CD4-positive, alpha-beta T cell treated with Interleukin-2 at 100 ng/mL for 4 hours (primary cell): ENCODE data around the gene CLIC4.
"Not testable (repeated sequence)": the region's sequence is repeated elsewhere in the genome, so short reads cannot be mapped to it uniquely, and the experiment has no call there.

Experiments
- DNase-seq: peaks from one replicate; pipeline ENCODE4 v3.0.0-alpha.2; 2020; ENCODE audit warnings: low spot score

Gene CLIC4

DNA sequence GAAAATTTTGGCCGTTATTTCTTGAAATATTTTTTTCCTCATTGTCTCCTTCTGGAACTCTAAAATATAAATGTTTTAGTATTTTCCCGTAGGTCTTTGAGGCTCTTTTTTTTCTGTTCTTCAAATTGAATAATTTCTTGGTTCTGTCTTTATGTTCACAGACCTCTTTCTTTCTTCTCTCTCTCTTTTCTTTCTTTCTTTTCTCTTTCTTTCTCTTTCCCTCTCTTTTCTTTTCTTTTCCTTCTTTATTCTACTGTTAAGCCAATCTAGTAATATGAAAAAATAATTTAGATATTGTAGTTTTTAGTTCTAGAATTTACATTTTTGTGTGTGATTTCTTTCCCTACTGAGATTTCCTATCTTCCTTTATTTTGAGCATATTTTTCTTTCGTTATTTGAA, 30.1 kb downstream of the CLIC4 start:
- DNase-seq = no peak

DNA sequence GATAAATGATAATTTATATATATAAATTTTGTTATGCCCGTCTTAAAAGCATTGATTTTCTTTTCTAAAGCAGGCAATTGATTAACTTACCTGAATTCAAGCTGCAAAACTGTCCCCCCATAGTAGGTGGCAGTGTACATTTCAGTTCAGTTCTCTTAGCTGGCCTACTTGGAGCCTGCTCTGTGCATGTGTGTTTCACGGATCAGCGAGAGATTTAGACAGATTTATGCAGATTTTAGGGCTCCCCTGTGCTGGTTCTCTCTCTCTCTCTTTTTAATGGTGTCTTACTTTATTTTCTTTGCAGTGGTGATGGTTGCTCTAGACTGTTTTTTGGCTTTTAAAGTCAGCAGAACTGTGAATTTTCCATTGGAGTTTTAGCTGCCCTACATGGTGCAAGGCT, 30.7 kb downstream of the CLIC4 start:
- no peak for DNase-seq

DNA sequence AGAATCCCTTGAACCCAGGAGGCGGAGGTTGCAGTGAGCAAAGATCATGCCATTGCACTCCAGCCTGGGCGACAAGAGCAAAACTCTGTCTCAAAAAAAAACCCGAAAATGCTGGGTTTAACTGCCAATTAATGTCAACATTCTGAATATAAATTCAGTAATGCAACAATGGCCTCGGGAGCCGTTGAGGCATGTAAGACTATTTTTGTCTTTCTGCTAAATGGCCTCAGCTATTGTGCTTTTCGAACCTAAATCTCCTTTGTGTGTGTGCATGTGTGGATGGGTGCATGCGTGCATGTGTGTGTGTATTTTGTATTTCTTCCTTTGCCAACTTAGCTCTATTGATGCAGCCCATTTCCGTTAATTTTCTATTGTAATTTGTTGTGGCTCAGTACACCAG, 31.6 kb downstream of the CLIC4 start:
- no peak for DNase-seq

DNA sequence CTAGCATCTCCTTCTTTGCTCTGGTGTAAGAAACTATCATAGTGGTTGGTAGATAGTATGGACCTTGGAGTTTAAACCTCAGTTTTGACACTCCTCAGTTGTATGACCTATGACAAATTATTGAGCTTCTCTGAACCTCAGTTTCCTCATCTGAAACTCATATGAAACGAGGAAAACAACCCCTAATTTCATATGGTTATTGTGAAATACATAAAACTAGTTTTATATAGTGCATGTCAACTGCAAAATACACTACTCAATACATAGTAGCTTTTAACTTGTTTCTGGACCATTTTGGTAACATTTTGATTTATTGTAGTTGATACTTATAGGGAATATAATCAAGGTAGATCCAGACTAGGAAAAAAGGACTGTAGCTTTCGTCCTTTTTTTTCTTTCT, 32.9 kb downstream of the CLIC4 start:
- no peak for DNase-seq

DNA sequence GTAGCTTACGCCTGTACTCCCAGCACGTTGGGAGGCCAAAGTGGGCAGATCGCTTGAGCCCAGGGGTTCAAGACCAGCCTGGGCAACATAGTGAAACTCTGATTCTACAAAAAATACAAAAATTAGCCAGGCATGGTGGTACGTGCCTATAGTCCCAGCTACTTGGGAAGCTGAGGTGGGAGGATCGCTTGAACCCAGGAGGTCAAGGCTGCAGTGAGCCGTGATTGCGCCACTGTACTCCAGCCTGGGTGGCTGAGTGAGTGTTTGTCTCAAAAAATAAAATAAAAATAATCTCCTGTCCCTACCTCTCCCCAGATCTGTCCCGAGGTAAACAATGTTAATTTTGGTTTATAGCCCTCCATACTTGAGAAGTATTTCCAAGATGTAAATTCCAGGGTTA, 34.0 kb downstream of the CLIC4 start:
- DNase-seq = not testable (repeated sequence)

DNA sequence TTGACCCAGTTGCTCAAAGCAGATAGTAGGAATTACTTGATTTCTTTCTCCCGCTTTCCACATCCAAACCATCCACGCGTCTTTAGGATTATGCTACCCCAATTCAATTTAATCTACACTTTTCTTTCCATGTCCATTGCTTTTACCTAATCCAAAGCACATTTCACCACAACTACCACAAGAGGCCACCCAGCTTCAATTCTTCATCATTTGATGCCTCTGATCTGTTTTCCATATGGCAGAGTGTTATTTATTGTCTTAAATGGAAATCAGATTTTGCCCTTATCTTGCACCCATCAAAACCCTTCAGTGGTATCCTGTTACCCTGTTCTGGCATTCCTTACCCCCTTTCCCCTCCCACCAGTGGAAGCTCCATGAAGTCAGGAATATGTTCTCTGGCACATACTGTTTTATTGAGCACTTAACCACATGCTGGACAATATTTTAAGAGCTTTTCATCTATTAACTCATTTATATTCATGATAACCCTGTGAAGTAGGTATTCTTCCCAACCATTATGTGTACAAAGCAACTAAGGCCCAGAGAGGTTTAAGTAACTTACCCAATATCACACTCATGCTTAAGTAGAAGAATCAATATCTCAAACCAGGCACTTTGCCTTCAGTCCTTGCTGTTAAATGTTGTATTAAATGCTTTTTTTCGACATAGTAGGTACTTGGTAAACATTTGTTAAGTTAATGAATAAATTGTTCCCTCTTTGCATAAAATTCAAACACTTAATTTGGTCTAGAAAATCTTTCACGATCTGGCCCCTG, 34.6 kb downstream of the CLIC4 start:
- no peak for DNase-seq

DNA sequence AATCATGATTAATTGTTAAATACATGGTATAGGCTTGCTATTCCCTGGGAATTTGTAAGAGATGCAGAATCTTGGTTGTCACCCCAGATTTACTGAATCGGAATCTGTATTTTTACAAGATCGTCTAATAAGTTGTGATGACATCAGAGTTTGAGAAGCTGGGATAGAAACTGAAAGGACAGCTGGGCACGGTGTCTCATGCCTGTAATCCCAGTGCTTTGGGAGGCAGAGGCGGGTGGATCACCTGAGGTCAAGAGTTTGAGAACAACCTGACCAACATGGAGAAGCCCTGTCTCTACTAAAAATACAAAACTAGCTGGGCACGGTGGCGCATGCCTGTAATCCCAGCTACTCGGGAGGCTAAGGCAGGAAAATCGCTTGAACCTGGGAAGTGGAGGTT, 35.4 kb downstream of the CLIC4 start:
- DNase-seq = not testable (repeated sequence)

DNA sequence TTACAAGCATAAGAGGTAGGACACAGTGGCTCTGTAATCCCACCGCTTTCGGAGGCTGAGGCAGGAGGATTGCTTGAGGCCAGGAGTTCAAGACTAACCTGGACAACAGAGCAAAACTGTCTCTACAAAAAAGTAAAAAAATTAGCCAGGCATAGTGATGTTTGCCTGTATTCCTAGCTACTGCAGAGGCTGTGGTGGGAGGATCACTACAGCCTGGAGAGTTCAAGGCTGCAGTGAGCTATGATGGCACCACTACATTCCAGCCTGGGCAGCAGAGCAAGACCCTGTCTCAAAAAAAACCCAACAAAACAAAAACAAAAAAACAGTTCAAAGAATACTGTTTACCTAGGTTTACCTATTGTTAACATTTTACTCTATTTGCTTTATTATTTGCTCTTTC, 37.4 kb downstream of the CLIC4 start:
- no peak for DNase-seq

DNA sequence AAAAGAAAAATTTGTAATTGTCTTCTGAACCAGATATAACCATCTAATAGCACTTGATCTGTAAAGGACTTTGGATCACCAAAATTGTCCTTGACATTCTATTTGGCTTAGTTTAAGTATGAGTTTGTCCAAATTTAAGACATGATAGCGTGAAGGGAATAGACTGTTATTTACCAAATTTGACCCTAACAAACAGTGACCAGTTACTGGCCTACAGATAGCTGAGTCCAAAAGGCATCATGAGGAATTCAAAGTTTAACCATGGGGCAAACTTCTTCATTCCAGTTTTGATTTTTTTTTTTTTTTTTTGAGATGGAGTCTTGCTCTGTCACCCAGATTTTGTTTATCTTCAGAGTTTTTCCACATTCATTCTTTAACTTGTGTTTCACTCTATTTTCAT, 38.5 kb downstream of the CLIC4 start:
- no peak for DNase-seq

DNA sequence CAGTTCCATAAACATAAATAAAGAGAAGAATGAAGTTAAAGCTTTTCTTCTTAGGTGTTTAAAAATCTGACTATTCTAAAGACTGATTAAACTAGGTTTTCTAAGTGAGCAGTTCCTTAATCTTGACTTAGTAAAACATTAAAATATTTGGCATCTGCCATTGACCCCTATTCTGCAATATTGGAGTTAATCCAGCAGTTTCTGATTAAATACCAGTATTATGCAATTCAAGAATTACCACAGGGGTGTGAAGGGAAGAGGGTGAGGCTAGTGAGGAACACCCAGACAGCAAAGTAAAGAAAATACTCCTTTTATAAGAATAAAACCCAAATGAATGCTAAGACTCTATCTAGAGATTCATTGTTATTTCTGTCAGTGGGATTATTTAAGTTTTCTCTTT, 40.9 kb downstream of the CLIC4 start:
- no peak for DNase-seq

DNA sequence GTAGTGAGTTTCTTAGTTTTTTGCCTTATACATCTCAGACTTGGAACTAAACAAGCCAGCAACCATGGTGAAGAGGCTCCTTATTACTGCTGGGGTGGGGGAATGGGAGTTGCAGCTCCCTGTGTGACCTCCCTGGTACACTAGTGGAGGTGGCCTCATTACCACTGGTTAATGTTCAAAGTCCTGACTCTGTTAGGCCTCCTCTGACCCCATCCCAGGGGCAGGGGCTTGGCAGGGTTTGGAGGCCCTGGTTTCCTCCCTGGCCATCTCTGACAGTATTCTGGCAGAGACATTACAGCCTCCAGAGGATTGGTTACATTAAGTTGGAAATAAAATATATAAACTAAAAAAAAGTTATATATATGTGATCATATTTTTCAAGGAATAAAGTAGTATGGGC, 45.2 kb downstream of the CLIC4 start:
- no peak for DNase-seq

DNA sequence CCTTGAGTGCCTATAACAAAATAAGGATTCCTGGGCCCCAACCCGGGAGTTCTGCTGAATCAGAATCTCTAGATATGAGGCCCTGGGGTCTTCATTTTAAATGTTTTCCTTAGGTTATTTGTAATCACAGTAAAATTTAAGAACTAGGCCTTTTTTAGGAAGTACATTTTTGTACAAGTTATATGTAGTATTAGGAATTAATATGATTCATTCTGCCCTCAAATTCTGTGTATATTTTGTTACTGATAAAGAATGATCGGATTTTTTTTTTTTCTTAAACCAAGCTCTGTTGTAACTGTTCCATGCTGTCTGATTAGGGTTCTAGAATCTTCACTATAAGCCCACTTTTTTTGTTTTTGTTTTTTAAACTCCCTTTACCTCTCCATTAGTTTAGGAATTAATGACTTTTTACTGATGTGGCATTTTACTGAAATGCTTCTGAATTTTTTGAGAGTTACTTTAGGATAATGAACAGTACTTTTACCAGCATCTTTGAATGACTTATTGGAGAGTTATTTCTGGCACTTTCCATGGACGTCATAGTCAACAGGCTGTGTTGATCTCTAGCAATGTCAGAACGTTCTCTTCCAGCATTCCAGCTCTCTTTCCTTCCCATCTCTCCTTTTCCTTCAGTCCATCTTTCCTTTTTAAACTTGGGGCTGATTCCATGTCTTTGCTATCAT, 48.3 kb downstream of the CLIC4 start:
- no peak for DNase-seq

DNA sequence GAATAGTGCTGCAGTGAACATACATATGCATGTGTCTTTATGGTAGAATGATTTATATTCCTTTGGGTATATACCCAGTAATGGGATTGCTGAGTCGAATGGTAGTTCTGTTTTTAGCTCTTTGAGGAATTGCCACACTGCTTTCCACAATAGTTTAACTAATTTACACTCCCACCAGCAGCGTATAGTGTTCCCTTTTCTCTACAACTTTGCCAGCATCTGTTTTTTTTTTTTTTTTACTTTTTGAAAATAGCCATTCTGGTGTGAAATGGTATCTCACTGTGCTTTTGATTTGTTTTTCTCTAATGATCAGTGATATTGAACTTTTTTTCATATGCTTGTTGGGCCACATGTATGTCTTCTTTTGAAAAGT, 48.9 kb downstream of the CLIC4 start:
- not testable (repeated sequence) for DNase-seq

DNA sequence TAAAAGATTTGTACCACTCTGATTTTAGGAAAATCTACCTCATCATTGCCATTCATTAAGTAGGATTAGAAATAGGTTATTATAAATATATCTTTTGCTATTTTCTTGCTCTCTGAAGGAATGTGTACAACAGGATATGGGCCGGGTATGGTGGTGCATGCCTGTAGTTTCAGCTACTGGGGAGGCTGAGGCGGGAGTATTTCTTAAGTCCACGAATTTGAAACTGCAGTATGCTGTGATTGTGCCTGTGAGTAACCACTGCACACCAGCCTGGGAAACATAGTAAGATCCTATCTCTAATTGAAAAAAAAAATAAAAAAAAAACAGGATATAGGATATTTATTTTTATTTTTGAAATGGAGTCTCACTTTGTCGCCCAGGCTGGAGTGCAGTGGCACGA, 50.0 kb downstream of the CLIC4 start:
- no peak for DNase-seq

DNA sequence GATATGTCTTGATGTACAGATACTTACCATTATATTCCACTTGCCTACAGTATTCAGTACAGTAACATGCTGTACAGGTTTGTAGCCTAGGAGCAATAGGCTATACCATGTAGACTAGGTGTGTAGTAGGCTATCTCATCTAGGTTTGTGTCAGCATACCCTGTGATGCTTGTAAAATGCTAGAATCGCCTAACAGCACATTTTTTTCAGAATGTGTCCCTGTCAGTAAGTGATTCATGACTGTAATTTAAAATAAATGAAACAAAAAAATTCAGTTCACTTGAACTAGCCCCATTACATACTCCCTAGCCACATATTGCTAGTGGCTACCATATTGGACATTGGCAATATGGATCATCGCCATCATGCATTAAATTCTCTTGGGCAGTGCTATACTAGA, 51.3 kb downstream of the CLIC4 start:
- no peak for DNase-seq

DNA sequence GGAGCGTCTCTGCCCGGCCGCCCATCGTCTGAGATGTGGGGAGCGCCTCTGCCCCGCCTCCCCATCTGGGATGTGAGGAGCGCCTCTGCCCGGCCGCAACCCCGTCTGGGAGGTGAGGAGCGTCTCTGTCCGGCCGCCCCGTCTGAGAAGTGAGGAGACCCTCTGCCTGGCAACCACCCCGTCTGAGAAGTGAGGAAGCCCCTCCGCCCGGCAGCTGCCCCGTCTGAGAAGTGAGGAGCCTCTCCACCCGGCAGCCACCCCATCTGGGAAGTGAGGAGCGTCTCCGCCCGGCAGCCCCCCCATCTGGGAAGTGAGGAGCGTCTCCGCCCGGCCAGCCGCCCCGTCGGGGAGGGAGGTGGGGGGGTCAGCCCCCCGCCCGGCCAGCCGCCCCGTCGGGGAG, 54.0 kb downstream of the CLIC4 start:
- DNase-seq = not testable (repeated sequence)

DNA sequence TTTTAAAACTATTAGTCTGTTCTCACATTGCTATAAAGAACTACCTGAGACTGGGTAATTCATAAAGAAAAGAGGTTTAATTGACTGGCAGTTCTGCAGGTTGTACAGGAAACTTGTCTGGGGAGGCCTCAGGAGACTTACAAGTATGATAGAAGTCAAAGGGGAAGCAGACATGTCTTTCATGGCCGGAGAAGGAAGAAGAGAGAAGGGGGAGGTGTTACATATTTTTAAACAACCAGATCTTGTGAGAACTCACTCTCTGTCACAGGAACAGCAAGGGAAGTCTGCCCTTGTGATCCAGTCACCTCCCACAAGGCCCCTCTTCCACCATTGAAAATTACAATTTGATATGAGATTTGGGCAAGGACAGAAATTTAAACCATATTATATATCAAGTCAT, 55.9 kb downstream of the CLIC4 start:
- DNase-seq = no peak

DNA sequence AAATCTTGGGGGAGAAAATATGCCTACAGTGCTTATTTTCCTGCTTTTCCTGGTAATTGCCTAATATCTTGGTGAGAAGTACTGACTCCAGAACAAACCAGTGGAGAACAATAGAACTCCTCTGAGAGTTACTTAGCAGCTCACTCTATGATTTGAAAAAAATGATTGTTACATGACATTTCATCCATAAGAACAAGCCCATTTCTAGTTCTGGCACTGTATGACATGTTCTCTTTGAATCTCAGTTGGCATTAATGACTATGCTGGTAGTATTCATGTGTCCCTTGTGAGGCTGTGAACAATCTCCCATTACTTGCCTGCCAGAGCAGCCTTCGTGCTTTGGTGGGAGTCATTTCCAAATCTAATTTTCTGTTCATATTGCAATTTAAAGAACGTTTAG, 58.0 kb downstream of the CLIC4 start:
- DNase-seq = no peak

DNA sequence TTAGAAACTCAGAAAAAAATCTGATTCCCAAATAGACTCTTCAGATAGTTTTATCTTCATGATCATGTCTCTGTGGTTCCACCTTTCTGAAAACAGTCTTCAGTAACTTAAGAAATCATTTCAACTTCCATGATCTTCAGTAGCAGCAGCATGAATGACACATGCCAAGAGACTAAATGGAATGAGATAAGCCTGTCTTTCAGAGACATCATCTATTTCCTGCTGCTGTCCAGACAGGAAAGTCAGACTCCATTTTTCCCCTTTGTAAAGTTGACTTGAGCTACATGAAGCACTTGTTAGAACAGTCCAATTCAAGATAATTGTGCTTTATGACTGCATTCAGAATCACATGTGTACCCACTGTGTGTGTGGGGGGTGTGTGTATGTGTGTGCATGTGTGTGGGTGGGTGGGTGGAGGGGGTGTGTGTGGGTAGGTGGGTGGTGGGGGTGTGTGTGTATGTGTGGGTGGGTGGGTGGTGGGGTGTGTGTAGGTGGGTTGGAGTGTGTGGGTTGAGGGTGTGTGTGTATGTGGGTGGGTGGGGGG, 58.8 kb downstream of the CLIC4 start:
- no peak for DNase-seq

DNA sequence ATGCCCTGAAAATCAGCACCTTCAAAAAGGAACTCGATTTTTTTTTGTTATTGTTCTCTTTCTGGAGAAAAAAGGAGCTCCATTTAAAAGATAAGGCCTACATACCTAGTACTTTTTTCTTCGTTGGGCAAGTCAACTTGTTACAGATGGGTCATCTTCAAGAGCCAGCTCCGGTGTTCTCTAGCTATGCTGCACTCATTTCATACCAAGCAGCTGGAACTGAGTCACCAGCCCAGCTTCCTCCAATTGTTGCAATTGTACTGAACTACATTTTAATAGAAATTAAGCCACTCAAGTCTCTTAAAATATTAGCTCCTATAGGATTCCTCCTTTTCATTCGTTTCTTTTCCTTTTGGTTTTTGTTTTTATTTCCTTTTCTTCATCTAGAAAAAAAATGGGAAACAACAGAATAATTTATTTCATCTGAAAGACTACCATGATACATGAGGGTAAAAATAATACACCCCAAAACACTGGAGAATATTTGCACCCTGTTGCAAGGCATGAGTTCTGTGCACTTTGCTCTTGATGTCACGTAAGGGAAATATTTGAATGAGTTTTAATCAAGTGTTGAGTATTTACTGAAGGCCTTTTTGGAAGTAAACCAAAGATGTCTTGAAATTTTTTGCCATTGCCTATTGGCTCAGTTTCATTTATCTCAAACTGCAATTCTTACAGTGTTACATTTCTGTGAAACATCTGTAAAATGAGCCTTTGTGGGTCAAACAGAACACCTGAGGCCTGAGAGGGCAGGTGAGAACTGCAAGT, 60.5 kb downstream of the CLIC4 start:
- no peak for DNase-seq

DNA sequence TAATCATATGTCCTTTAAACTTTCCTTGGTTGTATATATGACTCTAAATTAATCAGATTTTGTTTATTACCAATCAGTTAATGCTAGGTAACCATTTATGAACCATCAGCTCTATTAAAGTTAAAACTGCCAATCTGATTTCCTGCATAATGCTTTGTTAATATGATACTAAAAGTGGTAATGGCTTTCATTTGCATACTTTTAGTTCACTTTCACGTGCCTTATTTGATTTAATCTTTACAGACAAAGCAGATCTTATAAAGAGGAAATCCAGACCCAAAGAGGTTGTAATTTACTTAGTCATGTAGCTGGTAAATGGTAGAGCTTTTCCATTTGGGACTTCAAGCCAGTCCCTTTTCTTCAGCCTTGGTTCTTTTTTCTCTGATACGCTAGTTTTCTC, 61.3 kb downstream of the CLIC4 start:
- no peak for DNase-seq

DNA sequence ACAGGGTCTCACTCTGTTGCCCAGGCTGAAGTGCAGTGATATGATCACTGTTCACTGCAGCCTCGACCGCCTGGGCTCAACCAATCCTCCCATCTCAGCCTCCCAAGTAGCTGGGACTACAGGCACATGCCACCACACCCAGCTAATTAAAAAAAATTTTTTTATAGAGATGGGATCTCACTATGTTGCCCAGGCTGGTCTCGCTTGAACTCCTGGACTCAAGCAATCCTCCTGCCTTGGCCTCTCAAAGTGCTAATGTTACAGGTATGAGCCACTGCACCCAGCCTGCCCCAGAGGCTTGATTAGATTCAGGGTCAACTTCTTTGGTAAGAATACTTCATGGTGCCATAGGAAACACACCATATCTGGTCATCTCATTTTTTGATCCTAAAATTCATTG, 66.2 kb downstream of the CLIC4 start:
- not testable (repeated sequence) for DNase-seq

DNA sequence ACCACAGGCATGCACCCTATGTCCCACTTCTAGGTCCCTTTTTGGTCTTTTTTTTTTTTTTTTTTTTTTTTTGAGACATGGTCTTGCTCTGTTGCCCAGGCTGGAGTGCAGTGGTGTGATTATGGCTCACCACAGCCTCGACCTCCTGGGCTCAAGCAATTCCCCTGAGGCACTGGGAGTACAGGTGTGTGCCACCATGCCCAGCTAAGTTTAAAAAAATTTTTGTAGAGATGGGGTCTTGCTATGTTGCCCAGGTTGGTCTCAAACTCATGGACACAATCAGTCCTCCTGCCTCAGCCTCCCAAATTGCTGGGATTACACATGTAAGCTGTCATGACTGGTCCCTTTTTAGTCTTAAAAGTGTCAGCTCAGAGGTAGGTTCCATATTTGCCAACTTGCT, 75.0 kb downstream of the CLIC4 start:
- DNase-seq = not testable (repeated sequence)
